Activated CD8-positive, alpha-beta memory T cell treated with anti-CD3 and anti-CD28 coated beads for 1 hour (primary cell): Measurements from ENCODE around the gene UBL3.
A peak's percentile ranks its signal among the peaks of the same experiment; 100 is the strongest.

Experiments
- DNase-seq, 2 donors: peaks; one replicate each; pipeline ENCODE4 v3.0.0-alpha.2; 2020; ENCODE audit warnings: low read depth in 1 of 2; ENCODE audit errors: extremely low read depth in 1 of 2

UBL3 gene

GRCh38 chr13:29761160-29761559 is 89.3 kb downstream of the UBL3 start:
- DNase-seq, result no peak

GRCh38 chr13:29760544-29760943 is 89.9 kb downstream of the UBL3 start:
- DNase-seq, result no peak

DNA sequence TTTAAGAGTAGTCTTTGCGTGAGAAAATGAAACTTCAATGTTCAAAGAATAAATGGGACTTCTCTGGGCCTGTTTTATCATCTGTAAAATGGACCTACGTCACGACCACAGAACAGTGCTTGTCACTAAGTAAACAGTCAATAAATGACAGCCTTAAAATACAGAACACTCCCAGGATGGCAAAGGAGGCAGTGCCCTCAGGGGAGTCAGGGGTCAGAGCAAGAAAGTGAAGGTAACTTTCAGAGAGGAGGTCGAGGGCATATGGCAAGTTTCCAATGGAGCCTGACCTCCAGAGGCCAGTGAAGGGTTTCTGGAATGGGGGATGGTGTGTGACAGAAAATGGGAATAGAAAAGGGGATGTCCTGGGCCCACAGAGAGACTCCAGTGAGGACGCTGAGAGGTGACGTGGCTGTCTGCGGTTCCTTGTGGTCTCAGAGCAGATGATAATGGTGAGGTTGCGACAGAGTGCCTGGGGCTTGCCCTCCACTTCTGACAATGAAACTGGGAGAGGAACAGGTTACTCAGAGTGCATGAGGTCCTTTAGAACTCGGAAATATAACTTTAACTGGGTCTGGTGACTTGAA is 91.8 kb downstream of the UBL3 start:
- DNase-seq, result peak; percentile 17 to 19

GRCh38 chr13:29756506-29756905 is 93.9 kb downstream of the UBL3 start:
- no peak for DNase-seq

DNA sequence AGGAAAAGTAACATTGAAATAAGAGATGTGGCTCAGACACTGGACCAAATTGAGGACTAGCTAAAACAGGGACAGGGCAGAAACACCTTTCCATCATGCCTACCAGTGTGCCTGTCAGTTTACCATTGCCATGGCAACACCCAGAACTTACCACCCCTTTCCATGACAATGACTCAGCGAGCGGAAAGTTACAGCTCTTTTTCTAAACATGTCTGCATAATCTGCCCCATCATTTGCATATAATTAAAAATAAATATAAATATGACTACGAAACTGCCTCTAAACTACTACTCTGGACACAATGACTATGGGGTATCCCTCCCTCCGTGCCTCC is 96.0 kb downstream of the UBL3 start:
- no peak for DNase-seq

GRCh38 chr13:29753618-29754472 is 96.6 kb downstream of the UBL3 start:
- DNase-seq, result no peak

DNA sequence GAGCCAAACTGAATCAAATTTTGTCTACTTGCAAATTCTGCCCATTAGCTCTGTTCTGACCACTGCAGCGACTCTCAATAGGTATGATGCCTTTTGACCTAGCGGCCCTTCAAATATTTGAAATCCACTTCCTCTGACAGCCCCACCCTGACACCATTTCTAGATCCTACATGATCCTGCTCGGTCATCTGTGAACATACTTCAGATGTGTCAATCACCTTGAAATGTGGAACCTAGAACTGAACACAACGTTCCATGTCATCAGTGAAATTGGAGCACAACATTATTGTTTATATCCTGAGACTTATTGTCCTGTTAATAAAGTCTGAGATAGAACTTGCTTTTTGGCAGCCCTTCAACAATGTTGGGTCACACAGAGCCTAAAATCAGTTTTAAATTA is 98.2 kb downstream of the UBL3 start:
- no peak for DNase-seq

- no peak for DNase-seq
These were observed 100.3 kb downstream of the UBL3 start for GRCh38 chr13:29750183-29750530.

DNA sequence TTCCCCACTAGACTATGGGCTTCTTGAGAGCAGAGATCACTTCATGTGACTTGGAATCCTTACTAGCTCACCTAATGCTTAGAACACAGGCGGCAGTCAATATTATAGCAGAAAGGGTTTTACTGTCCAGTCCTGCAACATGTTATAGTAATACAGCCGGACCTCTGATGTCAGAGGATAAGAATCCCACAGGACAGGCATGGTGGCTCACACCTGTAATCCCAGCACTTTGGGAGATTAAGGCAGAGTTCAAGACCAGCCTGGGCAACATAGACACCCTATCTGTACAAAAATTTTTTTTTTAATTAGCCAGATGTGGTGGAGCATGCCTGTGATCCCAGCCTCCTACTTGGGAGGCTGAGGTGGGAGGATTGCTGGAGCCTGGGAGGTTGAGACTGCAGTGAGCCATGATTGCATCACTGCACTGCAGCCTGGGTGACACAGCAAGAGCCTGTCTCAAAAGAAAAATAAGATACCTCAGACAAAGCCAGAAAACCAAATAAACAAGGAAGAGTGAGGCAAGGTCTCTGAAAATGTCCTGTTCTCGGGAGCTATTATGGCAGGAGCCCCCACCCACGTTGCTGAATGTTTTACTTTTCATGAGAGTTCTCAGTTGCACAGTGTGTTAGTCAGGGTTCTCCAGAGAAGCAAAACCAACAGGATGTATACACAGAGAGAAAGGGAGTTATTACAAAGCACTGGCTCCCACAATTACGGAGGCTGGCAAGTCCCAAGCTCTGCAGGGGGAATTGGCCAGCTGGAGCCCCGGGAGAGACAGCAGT is 100.8 kb downstream of the UBL3 start:
- DNase-seq, result no peak

DNA sequence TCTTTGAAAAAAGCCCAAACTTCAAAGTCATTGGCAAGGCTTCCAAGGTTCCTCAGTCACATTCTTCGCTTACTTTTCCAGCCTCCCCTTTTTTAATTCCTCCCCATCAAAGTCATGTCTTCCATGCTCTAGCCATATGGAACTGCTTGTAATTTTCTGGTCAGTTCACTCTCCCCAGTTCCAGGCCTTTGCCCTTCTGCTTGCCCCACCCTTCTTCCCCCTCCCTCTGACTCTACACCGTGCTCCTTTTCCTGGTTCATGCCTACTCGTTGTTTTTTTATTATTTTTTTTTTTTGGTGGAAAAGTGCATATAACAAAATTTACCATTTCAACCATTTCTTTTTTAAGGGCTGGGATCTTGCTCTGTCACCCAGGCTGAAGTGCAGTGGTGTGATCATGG is 102.3 kb downstream of the UBL3 start:
- no peak for DNase-seq

DNA sequence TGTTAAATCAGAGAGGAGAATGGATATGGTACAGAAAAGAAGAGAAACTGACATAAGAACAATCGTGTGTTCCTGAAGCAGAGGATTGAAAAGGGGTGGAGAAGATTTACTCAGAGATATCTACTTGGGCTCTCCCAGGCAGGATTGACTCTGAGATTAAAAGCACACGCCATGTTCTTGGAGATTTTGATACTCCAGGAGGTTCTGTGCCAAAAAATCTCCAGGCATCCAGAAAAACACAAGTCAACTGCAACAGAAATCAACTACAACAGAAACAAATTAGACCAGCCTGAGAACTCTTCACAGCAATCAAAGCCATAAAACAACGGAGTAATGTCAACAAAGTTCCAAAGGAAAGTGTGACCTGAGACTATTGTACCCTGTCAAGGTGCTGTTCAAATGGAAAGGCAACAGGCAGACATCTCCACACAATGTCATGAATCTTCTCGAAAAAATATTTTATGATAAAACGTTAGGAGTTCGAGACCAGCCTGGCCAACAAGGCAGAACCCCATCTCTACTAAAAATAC is 104.2 kb downstream of the UBL3 start:
- no peak for DNase-seq

- DNase-seq, result no peak
These were observed 104.7 kb downstream of the UBL3 start for GRCh38 chr13:29745704-29746103.

DNA sequence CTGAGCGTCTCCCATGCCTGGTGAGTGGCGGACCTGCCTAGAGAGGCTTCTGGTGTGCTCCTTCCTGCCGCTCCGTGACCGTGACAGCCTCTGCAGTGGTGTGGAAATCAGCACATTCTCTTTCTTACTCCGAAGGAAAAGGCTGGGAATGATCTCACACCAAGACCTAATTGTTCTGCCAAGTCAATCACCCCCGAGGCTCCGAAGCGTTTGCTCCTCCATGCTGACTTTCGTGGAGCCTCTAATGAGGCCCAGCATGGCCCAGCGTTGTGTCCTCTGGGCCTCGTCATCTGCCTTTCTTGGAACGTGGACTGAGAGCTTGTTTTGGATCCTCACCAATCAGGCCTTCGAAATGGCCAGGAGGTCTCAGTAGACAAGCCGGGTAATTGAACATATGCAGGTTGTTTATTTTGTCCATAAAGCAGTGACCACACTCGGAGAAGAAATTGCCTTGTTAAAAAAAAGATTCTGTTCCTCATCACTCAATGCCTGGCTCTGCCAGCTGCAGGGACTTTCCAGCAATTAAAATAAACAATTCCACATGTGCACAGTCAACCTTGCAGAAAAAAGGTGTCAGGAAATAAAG is 107.1 kb downstream of the UBL3 start:
- DNase-seq, result no peak

- no peak for DNase-seq
These were observed 109.5 kb downstream of the UBL3 start for GRCh38 chr13:29740961-29741360.

DNA sequence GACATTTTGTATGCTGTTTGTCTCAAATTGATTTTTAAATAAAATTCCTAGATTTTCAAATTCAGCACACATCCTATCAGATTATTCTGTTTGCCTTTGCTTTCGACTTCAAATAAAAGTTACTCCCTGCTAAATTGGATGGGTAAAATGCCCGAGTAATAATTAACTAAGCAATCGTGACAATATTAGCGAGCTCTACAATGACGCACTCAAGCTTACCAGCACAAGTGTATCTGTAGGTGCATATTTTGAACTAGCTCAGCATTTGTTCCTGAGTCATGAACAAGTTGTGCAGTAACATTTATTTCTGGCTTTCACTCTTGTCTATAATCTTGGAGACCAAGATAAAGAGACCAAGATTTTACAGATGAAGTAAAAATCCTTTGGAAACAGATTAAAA is 113.4 kb downstream of the UBL3 start:
- DNase-seq, result no peak

DNA sequence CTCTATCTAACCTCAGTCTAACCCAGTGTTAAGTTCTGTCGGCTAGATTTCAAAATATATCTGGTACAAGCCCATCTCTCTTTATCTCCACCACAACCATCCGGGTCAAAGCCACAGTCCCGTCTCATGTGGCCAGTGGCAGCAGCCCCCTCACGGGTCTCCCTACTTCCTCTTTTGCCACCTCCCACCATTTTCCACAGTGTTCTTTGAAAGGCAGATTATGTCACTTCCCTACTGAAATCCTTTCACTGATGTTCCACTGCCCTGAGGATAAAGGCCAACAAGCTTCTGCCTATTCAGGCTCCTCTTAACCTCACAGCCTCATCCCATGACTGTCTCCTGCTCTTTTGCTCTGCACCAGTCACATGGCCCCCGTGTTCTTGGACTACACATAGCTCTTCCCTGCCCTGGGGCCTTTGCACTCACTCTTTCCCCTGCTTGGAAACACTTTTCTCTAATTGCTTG is 117.2 kb downstream of the UBL3 start:
- DNase-seq, result no peak

GRCh38 chr13:29730253-29730652 is 120.2 kb downstream of the UBL3 start:
- no peak for DNase-seq

DNA sequence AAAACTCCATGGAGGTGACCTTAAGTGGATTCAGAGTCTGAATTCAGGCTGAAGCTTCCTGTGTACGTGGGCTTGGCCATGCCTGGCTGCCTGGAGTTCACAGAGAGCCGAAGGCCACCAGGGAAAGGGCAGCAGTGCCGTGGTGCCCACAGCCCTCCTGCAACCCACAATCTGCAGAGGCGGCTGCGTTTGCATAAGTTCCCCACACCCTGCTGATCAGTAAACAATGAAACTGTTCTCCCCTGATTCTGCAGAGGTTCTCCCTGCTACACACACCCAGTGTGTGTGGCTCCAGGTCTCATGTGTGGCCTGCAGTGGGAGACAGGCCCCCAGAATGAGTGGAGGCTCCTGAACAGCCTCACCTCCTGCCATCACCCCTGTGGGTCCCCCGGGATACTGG is 128.0 kb downstream of the UBL3 start:
- DNase-seq, result no peak

DNA sequence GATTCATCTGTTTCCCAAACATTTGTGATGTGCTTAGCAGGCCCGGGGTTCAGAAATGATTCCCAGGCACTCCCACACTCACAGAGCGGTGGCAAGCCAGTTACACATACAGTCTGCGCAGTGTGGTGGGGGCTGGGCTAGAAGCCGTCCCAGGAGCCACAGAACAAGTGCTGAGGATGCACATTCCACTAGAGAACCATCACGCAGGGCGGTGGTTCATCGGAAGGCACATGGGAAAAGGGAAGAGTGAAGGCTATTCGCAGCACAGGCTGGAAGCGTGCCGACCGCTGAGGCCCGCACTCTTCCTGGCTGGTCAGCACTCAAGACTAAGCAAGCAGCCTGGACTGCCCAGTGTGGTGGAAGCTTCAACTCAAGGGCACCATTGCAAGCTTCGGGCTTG is 128.7 kb downstream of the UBL3 start:
- no peak for DNase-seq

- no peak for DNase-seq
These were observed 131.7 kb downstream of the UBL3 start for GRCh38 chr13:29718694-29719093.

GRCh38 chr13:29716493-29716892 is 133.9 kb downstream of the UBL3 start:
- no peak for DNase-seq
